ENCODE data around the gene TLE2. TPM values are rescaled to one million over a fixed set of nuclear protein-coding genes. Genes with fewer than 3 reads are reported as not detected.

TLE2 gene
- total and polyA plus RNA-seq, 9 of the 15 experiments (the other 6 are each of a cell fraction or from before 2014, with no cell fraction given), result 0.35 to 13.1 (median 6.2) TPM

DNA sequence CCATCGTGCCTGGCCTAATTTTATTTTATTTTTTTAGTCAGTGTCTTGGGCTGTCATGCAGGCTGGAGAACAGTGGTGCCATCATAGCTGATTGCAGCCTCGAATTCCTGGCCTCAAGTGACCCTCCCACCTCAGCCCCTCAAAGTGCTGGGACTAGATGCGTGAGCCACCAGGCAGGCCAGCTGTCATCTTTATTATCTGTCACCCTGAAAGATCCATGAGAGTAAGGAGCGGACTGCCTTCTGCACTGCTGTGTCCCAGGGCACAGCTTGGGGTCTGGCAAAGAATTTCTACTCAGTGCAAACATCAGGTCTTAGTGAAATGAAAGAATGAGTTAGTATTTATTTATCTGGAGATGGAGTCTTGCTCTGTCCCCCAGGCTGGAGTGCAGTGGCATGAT lies 42.7 kb upstream of the TLE2 start (continued):
- TF ChIP-seq EHMT2 (IDR thresholded peaks at IDR 0.05) (no peak), MGA (IDR thresholded peaks at IDR 0.05) (no peak), ZNF655 (CRISPR knock-in tag; IDR thresholded peaks at IDR 0.05) (no peak), KLF16 (IDR thresholded peaks at IDR 0.05) (no peak), ZNF146 (CRISPR knock-in tag; IDR thresholded peaks at IDR 0.05; ENCODE audit: unreplicated experiment) (no peak), ZNF24 (IDR thresholded peaks at IDR 0.05) (no peak)
- TF ChIP-seq, protein P1, sequence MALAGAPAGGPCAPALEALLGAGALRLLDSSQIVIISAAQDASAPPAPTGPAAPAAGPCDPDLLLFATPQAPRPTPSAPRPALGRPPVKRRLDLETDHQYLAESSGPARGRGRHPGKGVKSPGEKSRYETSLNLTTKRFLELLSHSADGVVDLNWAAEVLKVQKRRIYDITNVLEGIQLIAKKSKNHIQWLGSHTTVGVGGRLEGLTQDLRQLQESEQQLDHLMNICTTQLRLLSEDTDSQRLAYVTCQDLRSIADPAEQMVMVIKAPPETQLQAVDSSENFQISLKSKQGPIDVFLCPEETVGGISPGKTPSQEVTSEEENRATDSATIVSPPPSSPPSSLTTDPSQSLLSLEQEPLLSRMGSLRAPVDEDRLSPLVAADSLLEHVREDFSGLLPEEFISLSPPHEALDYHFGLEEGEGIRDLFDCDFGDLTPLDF (CRISPR knock-in tag; IDR thresholded peaks at IDR 0.05), result no peak
- TF ChIP-seq, protein P2, sequence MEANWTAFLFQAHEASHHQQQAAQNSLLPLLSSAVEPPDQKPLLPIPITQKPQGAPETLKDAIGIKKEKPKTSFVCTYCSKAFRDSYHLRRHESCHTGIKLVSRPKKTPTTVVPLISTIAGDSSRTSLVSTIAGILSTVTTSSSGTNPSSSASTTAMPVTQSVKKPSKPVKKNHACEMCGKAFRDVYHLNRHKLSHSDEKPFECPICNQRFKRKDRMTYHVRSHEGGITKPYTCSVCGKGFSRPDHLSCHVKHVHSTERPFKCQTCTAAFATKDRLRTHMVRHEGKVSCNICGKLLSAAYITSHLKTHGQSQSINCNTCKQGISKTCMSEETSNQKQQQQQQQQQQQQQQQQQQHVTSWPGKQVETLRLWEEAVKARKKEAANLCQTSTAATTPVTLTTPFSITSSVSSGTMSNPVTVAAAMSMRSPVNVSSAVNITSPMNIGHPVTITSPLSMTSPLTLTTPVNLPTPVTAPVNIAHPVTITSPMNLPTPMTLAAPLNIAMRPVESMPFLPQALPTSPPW (CRISPR knock-in tag; IDR thresholded peaks at IDR 0.05), result no peak
